ENCODE measurements around the gene IFNA13.

- TF ChIP-seq POLR2A (IDR thresholded peaks at IDR 0.05) (no peak), CTCF (IDR thresholded peaks at IDR 0.05) (no peak)
Measured at GRCh38 chr9:21398955-21399489, 31.2 kb upstream of the IFNA13 start.

Data from lower leg skin (tissue), 3 donors.